AG04449 (cell line): ENCODE results near the gene CDH22.

Source experiments
- CTCF ChIA-PET: fragments of 350-600 bp; formaldehyde crosslinking; extraction: SDS; loops from one replicate; lab custom pipeline; 2021; ENCODE audit warnings: antibody characterized with exemption; lab: Yijun Ruan, JAX
- POLR2A ChIA-PET: fragments of 400-600, 350-600 bp; formaldehyde crosslinking; extraction: SDS; loops from one replicate; lab custom pipeline; 2020; ENCODE audit warnings: antibody characterized with exemption, inconsistent platforms; lab: Yijun Ruan, JAX
- DNase-seq: peaks from one replicate; pipeline ENCODE4 v3.0.0-alpha.2; 2010; ENCODE audit warnings: low read depth, low spot score
- H3K4me3 ChIP-seq: 2 replicates; pipeline ENCODE4 v1.5.1; 2011; ENCODE audit warnings: low read depth, mild to moderate bottlenecking, control low read depth, low read length
- TF ChIP-seq, protein P1 (sequence below): IDR thresholded peaks from one replicate; pipeline ENCODE4 v1.5.1; 2011; ENCODE audit warnings: mild to moderate bottlenecking, moderate library complexity, low read length, control low read depth, inconsistent platforms; ENCODE audit not compliant: insufficient read depth; ENCODE audit errors: missing control alignments

CDH22 gene

DNA sequence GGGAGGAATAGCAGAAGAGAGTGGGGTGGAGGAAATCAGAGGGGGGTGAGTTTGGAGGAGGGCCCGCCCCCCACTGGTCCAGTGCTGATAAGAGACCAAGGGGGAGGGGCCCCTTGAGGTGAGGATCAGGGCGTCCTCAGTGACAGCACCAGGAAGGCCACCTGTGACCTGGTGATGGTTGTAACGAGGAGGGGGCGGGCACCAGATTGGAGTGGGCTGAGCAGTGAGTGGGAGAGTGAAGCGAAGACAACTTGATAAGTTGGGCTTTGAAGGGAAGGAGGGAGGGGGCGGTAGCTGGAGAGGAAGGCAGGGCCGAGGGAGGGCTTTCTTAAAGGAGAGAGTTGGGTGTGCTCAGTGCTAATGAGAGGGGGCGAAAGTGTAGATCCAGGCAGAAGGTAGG, 30.7 kb downstream of the CDH22 start:
- no peak for DNase-seq
- no peak overlapping the region for H3K4me3 ChIP-seq
- ChIA-PET POLR2A (no interaction called here), CTCF (no interaction called here)
- TF ChIP-seq, protein P1, sequence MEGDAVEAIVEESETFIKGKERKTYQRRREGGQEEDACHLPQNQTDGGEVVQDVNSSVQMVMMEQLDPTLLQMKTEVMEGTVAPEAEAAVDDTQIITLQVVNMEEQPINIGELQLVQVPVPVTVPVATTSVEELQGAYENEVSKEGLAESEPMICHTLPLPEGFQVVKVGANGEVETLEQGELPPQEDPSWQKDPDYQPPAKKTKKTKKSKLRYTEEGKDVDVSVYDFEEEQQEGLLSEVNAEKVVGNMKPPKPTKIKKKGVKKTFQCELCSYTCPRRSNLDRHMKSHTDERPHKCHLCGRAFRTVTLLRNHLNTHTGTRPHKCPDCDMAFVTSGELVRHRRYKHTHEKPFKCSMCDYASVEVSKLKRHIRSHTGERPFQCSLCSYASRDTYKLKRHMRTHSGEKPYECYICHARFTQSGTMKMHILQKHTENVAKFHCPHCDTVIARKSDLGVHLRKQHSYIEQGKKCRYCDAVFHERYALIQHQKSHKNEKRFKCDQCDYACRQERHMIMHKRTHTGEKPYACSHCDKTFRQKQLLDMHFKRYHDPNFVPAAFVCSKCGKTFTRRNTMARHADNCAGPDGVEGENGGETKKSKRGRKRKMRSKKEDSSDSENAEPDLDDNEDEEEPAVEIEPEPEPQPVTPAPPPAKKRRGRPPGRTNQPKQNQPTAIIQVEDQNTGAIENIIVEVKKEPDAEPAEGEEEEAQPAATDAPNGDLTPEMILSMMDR, result no peak

DNA sequence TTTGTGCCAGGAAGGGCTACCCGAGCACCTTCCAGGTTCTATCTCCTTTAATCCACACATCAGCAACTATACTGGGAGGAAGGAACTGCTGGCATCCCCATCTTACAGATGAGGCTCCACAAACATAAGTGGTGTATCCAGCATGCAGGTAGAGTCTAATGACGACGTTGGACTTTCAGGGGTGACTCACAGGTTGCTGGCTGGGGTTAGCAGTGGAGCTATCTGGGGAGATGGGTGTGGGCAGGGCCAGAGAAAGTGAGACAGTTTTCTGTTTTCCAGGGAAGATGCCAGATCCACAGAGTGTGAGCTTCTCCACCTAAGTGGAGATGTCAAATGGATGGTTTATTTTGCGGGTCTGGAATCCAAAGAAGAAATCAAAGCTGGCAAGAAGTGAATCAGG, 31.8 kb downstream of the CDH22 start:
- TF ChIP-seq, protein P1, result no peak
- no peak for DNase-seq
- POLR2A ChIA-PET, result no interaction called here
- CTCF ChIA-PET, result no interaction called here
- no peak overlapping the region for H3K4me3 ChIP-seq

DNA sequence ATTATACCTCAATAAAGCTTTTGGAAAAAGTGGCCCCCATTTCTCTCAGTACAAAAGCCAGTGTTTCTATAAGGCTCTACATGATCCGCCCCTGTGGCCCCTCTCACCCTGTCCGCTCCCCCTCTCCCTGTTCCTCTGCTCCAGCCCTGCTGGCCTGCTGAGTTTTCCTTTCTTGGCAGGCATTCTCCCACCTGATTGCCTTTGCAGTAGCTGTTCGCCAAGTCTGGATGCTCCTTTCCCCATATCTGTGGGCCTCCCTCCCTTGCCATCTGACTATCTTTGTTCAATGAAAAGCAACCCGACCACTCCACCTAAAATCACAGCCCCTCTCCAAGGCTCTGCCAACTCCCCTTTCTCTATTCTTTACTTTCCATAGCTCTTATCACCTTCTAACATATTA, 33.2 kb downstream of the CDH22 start:
- DNase-seq, result no peak
- POLR2A ChIA-PET, result no interaction called here
- TF ChIP-seq, protein P1, result no peak
- CTCF ChIA-PET, result no interaction called here
- H3K4me3 ChIP-seq, result no peak overlapping the region

DNA sequence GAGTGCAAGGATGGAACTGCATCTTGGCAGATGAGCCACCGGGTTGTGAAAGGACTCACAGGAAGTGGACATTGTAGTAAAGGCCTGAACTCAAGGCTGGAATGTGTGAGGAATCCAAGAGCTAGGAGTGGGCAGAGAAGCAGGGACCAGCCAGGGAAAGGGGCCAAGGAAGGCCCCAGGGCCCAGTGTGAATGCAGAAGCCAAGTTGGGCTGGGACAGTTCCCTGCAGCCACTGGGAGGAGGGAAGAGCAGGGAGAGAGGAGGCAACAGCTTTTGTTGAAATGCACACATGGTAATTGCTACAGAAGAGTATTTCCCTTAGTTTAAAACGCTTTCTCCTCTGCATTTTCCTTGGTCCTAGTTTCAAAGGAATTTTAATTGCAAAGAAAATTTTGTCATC, 34.6 kb downstream of the CDH22 start:
- POLR2A ChIA-PET, result no interaction called here
- TF ChIP-seq, protein P1, result no peak
- H3K4me3 ChIP-seq, result no peak overlapping the region
- CTCF ChIA-PET, result no interaction called here
- DNase-seq, result no peak

DNA sequence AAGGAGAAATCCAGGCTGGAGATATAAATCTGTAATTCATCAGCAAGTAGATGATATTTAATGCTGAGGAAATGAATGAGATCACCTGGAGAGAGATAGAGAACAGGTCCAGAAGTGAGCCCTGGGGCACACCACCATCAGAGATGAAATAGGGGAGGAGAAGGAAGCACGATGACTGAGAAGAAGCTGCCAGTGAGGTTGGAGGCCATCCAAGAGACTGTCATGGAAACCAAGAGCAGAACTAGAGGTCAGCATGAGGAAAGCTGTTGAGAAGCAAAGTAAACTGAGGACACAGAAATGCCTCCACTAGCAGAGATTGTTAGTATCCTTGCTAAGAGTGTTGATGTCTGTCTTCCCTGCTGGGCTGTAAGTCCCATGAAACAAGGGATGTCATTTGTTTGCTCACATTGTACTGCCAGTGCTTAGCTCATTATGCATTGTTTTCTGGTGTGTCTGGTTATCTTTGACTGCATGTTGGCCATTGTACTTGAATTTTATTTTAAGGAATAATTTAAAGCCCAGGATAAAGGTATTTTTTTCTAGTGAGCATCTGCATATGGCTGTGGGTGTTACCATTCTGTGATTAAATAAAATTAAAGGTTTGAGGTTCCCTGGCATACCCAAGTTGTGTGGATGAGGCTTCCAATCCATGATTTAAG, 35.8 kb downstream of the CDH22 start:
- no peak for DNase-seq
- TF ChIP-seq, protein P1, result no peak
- H3K4me3 ChIP-seq, result no peak overlapping the region
- ChIA-PET CTCF (interaction anchor here (0.8 kb wide), 1 partner anchor 259 kb away, joined by 3 read pairs; no protein-coding TSS in a partner anchor), POLR2A (no interaction called here)

DNA sequence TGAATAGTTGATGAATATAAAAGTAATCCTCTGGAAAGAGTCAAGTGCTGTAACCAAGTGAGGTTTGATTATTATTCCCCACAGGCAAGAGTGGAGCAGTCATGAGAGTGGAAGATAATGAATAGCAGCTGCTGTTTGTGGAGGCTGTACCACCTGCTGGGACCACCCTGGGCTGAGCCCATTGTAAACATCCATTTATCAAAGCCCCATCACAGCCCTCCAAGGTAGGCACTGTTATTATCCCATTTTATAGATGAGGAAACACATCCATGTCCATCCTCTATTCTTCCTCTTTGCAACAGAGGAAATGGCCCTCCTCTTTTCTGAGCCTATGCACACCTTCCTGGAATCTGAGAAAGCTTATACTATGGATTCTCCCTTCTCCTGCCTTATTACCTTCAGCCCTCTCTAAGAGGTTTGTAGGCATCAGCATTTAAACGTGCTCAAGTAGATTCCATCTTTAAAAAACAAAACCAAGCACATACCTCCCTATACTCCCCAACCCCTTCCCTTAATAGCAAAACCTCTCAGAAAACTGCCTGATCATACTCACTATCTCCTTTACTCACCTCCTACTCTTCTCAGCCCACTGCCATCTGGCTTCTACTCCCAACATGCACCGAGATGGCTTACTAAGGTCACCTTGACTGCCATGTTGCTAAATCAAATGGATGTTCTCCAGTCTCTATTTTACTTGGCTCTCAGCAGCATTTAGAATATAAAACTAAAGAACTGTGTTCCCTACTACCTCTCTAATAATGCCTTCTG, 37.1 kb downstream of the CDH22 start:
- no peak overlapping the region for H3K4me3 ChIP-seq
- ChIA-PET CTCF (no interaction called here), POLR2A (no interaction called here)
- TF ChIP-seq, protein P1, result no peak
- no peak for DNase-seq
